ELR (cell line): Measurements from ENCODE around the gene CYBB.

ENCODE experiments used
- DNase-seq: peaks from one replicate; pipeline ENCODE4 v3.0.0-alpha.2; 2015; ENCODE audit warnings: low read depth

Gene CYBB

DNA sequence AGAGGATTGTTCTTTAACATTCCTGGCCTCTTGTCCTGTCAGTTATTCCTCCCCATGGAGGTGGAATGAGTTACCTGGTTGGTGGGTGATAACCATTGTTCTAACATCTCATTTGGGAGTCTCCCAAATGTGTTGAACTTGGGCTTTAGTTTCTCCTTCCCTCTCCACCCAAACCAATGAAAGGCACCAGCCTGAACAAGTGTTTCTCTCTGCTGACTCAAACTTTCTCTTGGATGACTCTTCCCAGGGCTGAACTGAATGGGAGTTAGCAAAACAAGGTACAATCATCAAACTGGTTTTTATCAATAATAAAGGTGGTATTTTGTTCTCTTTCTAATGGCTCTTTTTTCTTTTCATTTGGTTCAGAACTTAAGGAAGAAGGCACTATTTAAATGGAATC is 64.8 kb downstream of the CYBB start:
- DNase-seq: no peak

DNA sequence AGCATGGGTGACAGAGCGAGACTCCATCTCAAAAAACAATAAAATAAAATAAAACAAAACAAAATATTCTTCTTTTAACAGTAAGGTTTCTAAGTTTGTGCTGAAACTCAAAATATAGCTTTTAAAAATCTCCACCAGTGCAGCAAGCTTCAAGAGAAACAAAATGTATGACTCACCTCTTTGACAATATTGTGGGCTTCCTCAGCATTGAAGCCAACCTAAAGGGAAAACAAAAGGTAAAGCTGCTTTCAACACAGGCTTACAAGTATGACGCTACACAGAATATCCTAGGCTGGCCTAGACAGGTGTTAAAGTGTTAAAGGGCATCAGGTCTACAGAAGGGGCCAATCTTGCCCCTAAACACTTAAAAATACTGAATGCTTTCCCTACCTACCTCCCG is 66.3 kb downstream of the CYBB start:
- peak; percentile 30 for DNase-seq

DNA sequence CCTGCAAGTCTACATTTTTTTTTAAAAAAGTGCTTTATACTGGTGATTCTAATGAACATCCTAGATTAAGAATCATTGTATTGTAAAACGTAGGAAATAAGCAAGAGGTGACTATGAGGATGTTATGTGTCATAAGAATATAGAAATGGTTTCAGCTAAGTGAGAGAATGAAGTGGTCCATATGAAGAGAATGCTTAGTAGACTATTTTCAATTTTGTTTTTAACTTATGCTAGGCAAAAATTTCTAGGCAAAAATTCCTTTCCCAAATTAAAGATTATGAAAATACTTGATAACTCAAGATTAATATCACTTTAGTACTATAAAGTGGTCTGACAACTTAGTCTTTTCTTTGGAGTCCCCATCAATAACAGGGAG is 66.7 kb downstream of the CYBB start:
- DNase-seq: no peak

DNA sequence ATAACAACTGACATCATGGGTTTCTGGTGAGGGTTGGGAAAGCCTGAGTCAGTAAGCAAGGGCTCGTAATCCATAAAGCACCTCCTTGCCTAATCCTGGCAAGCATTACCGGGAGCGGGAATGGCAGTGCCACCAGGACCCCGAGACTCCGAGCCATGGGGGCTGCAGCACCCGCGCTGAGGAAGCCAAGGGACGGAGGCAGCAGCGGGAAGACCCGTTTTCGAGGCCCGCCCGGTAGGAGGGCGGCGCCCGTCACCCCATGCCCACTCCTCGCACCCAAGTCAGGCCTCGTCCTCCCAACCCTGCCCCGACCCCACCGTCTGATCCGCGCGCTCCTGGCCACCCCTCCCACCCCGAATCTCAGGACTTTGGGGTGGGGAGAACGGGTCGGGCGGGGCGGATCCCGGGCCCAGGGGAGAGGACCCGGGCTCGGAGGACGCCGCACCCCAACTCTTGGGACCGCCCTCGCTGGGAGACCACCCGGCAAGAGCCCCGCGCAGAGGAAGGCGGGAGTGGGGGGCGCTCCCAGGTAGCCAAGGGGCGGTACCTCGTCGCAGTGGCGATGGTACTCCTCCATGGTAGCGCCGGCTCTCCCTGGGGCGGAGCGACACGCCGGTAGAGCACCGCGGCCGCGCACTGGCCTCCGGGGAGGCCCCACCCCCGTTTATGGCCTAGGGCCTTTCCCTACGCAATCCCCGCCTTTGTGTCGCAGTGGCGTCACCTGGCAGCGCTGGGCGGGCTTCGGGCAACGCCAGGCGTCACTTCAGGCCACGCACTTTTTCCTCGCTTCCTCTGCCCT is 67.3 kb downstream of the CYBB start, which contains the start of gene DYNLT3:
TSS of gene DYNLT3 (minus strand) at position 638 of the 799 bp plus-strand sequence. CDS start at position 577, 61 bp downstream.
- peak; percentile 80 for DNase-seq

DNA sequence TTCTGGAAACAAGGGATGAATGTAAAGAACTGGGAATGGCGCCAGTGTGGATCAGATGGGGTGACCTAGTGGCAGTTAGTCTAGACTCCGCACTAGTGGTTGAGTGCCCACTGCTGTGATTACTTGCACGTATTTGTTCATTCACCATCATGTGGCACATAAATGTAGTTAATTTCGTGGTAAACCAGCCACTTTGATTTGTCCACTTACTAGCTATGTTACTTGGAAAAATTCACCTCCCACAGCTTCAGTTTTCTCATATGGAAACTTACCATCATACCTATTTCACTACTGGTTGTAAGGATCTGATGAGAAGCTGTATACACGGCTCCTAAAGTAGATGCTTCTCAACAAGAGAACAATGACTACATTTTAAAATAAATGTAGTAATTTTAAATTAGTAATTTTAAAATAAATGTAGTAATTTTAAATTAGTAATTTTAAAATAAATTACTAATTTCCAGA is 67.9 kb downstream of the CYBB start:
- no peak for DNase-seq

DNA sequence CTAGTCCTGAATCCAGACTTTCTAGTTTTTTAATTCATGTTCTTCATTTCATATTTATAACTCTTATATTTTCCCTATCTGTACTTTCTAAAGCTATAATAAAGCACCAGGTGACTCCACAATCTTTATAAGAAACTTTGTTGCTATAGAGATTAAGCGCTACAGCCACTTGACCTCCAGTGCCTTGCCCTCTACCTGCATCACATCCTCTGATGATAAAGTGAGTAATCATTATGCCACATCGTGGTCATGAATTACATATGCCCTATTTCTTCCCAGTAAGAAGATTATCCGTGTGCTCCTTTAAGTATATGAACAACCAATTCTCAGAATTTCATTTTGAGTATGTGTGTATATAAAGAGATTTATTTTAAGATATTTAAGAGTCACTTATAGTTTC is 74.3 kb downstream of the CYBB start:
- DNase-seq: no peak

DNA sequence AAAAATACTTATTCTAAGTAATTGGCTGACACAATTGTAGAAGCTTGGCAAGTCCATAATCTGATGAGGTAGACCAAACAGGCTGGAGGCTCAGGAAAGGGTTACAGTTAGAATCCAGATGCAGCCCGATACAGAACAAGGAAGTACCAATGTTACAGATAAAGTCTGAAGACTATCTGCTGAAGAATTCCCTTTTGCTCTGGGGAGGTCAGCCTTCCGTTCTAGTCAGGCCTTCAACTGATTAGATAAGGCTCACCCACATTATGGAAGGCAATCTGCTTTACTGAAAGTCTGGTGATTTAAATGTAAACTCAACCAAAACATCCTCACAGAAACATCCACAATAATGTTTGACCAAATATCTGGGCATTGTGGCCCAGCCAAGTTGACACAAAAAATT is 74.9 kb downstream of the CYBB start:
- no peak for DNase-seq

DNA sequence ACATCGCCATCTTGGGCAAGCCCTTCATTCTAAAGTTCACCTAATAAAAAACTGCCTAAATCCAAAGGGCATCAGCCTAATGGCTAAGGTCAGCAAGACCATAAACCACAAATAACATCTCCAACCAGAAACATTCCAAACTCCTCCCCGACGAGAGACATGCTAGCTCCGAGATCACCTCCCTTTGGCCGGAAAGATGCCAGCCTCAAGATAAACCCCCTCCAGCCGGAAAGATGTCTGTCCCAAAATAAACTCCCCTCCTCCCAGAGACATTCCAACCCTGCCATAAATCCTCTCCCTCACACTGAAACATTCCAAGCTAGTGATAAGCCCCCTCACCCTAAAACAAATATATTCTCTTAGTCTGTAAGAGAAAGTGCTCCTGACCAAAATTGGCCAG is 80.9 kb downstream of the CYBB start:
- no peak for DNase-seq

DNA sequence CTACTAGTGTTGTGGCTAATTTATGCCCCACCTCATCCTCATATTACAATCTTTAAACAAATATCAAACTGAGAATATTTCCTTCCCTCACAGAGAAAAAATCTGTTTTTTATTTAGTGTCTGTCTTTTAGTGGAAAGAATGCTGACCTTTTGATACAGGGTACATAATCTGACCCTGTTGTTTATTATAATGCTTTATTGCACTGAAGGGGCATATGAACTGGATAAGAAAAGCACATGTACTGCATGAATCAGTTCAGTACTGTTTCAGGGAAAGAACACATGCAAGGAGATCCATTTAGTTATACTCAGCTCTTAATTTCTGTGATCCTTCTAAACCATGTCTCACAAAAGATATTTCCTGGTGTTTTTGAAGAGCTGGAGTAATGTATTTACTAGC is 83.0 kb downstream of the CYBB start:
- no peak for DNase-seq
